OCI-LY1 (cell line): ENCODE measurements around the gene GTF2H4.

Source experiments
- CTCF ChIP-seq: fragments of 200-600 bp; sonication (generic), shearing (Covaris generic); IDR thresholded peaks from 2 replicates; pipeline ENCODE4 v1.5.1; 2017; ENCODE audit warnings: mild to moderate bottlenecking, antibody characterized with exemption, low read length, moderate library complexity, mixed read lengths
- EZH2 ChIP-seq: fragments of 200-600 bp; sonication (generic), shearing (Covaris generic); IDR thresholded peaks from 2 replicates; pipeline ENCODE4 v1.8.0; 2017; ENCODE audit warnings: borderline replicate concordance, mixed run types, mild to moderate bottlenecking, antibody characterized with exemption, low read length, moderate library complexity, mixed read lengths

- TF ChIP-seq CTCF (no peak), EZH2 (no peak)
Observed at GRCh38 chr6:30930506-30930905, 22.5 kb downstream of the GTF2H4 start.
